ENCODE results near the gene GCH1. TPM values are rescaled to one million over a fixed set of nuclear protein-coding genes. Genes with fewer than 3 reads are reported as not detected.

Gene GCH1
- total and polyA plus RNA-seq, 2 donors (not counting 1 experiment from before 2014, with no cell fraction given): 1.3 to 1.5 TPM

DNA sequence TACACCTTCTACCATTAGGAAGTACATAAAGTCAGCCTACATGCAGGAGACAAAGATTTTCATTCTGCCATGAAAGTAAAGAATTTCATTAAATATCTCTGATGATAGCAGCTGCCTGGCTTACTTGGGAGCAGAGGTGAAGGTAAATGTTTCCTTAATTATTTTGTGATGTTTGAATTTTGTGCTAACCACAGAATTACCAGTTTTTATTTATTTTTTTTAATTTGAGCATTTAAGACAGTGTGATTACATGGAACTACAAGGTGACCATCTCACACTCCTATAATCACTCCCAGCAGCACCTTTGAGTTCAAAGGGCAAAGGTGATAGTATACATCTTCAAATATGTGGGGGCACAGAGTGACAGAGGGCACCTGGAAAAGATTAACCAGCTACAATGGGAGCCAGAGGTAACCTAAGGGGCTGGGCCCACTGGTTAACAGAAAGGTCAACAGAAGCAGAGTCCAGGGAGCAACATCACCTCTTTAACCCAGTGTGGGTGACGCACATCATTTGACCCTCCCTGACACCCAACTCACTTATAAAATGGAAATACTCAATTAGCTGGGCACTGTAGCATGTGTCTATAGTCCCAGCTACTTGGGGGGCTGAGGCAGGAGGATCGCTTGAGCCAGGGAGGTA lies 65.0 kb downstream of the GCH1 start:
- Histone ChIP-seq H3K9me3 (ENCODE audit: control insufficient read depth, insufficient read depth, low read depth, low read length) (no peaks in the 10 kb centered on the region), H3K27ac (ENCODE audit: insufficient read depth, low read length) (no peak overlapping the region)

DNA sequence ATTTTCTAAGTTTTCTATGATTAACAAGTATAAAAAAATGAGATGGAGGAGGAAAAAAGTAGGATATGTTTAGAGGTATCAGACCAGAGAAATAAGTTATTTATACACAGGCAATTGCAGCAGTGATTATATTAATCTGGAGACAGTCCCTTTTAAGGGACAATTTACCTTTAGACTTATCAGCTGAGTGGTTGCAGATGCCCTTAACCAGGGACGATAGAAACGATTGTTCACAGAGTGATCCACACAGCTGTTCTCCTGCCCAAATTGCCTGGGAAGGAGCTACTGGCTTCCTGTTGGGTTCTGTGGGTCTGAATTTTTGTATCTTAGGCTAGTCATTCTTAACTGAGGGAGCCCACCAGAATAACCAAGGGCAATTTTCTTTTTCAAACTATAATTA lies 66.4 kb downstream of the GCH1 start:
- no peaks in the 10 kb centered on the region for H3K9me3 ChIP-seq (ENCODE audit: control insufficient read depth, insufficient read depth, low read depth, low read length)
- no peak overlapping the region for H3K27ac ChIP-seq (ENCODE audit: insufficient read depth, low read length)
- no peak for DNase-seq (ENCODE audit: low read depth in 2 of 2)
- peaks cover 4% of the 10 kb centered on the region for H3K27me3 ChIP-seq (ENCODE audit: control insufficient read depth, insufficient read depth, low read length)
- no peak overlapping the region for H2AFZ ChIP-seq (ENCODE audit: low read length)
- TF ChIP-seq EZH2 (IDR thresholded peaks at IDR 0.05; ENCODE audit: low read length, missing control alignments): no peak
- TF ChIP-seq, protein P1, sequence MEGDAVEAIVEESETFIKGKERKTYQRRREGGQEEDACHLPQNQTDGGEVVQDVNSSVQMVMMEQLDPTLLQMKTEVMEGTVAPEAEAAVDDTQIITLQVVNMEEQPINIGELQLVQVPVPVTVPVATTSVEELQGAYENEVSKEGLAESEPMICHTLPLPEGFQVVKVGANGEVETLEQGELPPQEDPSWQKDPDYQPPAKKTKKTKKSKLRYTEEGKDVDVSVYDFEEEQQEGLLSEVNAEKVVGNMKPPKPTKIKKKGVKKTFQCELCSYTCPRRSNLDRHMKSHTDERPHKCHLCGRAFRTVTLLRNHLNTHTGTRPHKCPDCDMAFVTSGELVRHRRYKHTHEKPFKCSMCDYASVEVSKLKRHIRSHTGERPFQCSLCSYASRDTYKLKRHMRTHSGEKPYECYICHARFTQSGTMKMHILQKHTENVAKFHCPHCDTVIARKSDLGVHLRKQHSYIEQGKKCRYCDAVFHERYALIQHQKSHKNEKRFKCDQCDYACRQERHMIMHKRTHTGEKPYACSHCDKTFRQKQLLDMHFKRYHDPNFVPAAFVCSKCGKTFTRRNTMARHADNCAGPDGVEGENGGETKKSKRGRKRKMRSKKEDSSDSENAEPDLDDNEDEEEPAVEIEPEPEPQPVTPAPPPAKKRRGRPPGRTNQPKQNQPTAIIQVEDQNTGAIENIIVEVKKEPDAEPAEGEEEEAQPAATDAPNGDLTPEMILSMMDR (conservative IDR thresholded peaks at IDR 0.05 in 1 of 2, IDR thresholded peaks at IDR 0.05 in 1 of 2; ENCODE audit: low read depth in 1 of 2, low read length in 2 of 2): no peak
- no peak overlapping the region for H3K9ac ChIP-seq (ENCODE audit: insufficient read depth, low read length)
- no peaks in the 10 kb centered on the region for H4K20me1 ChIP-seq (ENCODE audit: control insufficient read depth, extremely low read depth, insufficient read depth, low read length)
- no peaks in the 10 kb centered on the region for H3K36me3 ChIP-seq (ENCODE audit: control insufficient read depth, insufficient read depth, low read length)
- no peak overlapping the region for H3K4me2 ChIP-seq (ENCODE audit: extremely low read depth, insufficient read depth, low read length)
- H3K4me1 ChIP-seq (ENCODE audit: control insufficient read depth, extremely low read depth, insufficient read depth, low read length): no peaks in the 10 kb centered on the region
- no peaks in the 10 kb centered on the region for H3K79me2 ChIP-seq (ENCODE audit: control insufficient read depth, insufficient read depth, low read length)
- H3K4me3 ChIP-seq (replicated peaks in 1 of 4; ENCODE audit: control extremely low read depth in 1 of 4, insufficient read depth in 1 of 4, low read depth in 3 of 4, low read length in 4 of 4): no peak overlapping the region

More for the DNA sequence above, 65.0 kb downstream of the GCH1 start:
- Histone ChIP-seq H4K20me1 (ENCODE audit: control insufficient read depth, extremely low read depth, insufficient read depth, low read length) (no peaks in the 10 kb centered on the region), H3K36me3 (ENCODE audit: control insufficient read depth, insufficient read depth, low read length) (no peaks in the 10 kb centered on the region), H3K9ac (ENCODE audit: insufficient read depth, low read length) (no peak overlapping the region), H3K4me1 (ENCODE audit: control insufficient read depth, extremely low read depth, insufficient read depth, low read length) (no peaks in the 10 kb centered on the region), H3K27me3 (ENCODE audit: control insufficient read depth, insufficient read depth, low read length) (peaks cover 4% of the 10 kb centered on the region), H3K4me3 (replicated peaks in 1 of 4; ENCODE audit: control extremely low read depth in 1 of 4, insufficient read depth in 1 of 4, low read depth in 3 of 4, low read length in 4 of 4) (no peak overlapping the region), H2AFZ (ENCODE audit: low read length) (no peak overlapping the region), H3K79me2 (ENCODE audit: control insufficient read depth, insufficient read depth, low read length) (no peaks in the 10 kb centered on the region), H3K4me2 (ENCODE audit: extremely low read depth, insufficient read depth, low read length) (no peak overlapping the region)
- DNase-seq (ENCODE audit: low read depth in 2 of 2): no peak
- TF ChIP-seq EZH2 (IDR thresholded peaks at IDR 0.05; ENCODE audit: low read length, missing control alignments): no peak
- TF ChIP-seq, protein P1 (conservative IDR thresholded peaks at IDR 0.05 in 1 of 2, IDR thresholded peaks at IDR 0.05 in 1 of 2; ENCODE audit: low read depth in 1 of 2, low read length in 2 of 2): no peak

DNA sequence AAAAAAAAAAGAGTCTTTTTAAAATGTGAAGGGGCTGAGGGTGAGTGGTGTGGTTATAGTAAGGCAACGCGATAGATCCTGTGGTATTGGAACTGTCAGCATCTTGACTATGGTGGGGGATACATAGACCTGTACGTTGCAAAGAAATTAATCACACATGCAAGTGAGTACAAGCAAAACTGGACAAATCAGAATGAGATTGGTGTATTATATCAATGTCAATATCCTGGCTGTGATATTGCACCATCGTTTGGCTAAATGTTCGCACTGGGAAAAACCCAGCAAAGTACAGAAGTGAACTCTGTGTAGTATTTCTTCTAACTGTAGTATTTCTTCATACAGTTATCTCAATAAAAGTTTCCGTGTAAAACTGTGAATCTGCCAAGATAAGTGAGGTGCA lies 67.9 kb downstream of the GCH1 start:
- no peak overlapping the region for H3K27ac ChIP-seq (ENCODE audit: insufficient read depth, low read length)
- no peak for DNase-seq (ENCODE audit: low read depth in 2 of 2)
- H3K9ac ChIP-seq (ENCODE audit: insufficient read depth, low read length): no peak overlapping the region
- H3K9me3 ChIP-seq (ENCODE audit: control insufficient read depth, insufficient read depth, low read depth, low read length): no peaks in the 10 kb centered on the region
- H3K4me1 ChIP-seq (ENCODE audit: control insufficient read depth, extremely low read depth, insufficient read depth, low read length): no peaks in the 10 kb centered on the region
- peaks cover 4% of the 10 kb centered on the region for H3K27me3 ChIP-seq (ENCODE audit: control insufficient read depth, insufficient read depth, low read length)
- H3K79me2 ChIP-seq (ENCODE audit: control insufficient read depth, insufficient read depth, low read length): no peaks in the 10 kb centered on the region
- H2AFZ ChIP-seq (ENCODE audit: low read length): no peak overlapping the region
- H3K4me3 ChIP-seq (replicated peaks in 1 of 4; ENCODE audit: control extremely low read depth in 1 of 4, insufficient read depth in 1 of 4, low read depth in 3 of 4, low read length in 4 of 4): no peak overlapping the region
- no peaks in the 10 kb centered on the region for H3K36me3 ChIP-seq (ENCODE audit: control insufficient read depth, insufficient read depth, low read length)
- TF ChIP-seq, protein P1 (conservative IDR thresholded peaks at IDR 0.05 in 1 of 2, IDR thresholded peaks at IDR 0.05 in 1 of 2; ENCODE audit: low read depth in 1 of 2, low read length in 2 of 2): no peak
- no peak for TF ChIP-seq EZH2 (IDR thresholded peaks at IDR 0.05; ENCODE audit: low read length, missing control alignments)
- H3K4me2 ChIP-seq (ENCODE audit: extremely low read depth, insufficient read depth, low read length): no peak overlapping the region
- no peaks in the 10 kb centered on the region for H4K20me1 ChIP-seq (ENCODE audit: control insufficient read depth, extremely low read depth, insufficient read depth, low read length)

Data from fibroblast of lung (primary cell).